Measurements from ENCODE around the gene OSBPL6. TPM values are rescaled to one million over a fixed set of nuclear protein-coding genes. Genes with fewer than 3 reads are reported as not detected.

OSBPL6 gene
- total RNA-seq, 1 experiment from 2014 or later = 11.6 TPM

- H3K27ac ChIP-seq (ENCODE audit: low read depth, low read length) = no peak overlapping the region
- no peaks in the 10 kb centered on the region for H3K9me3 ChIP-seq (ENCODE audit: control insufficient read depth in 1 of 2, insufficient read depth in 1 of 2, low read depth in 1 of 2, low read length in 2 of 2)
- no peak for ATAC-seq
- H3K79me2 ChIP-seq (ENCODE audit: insufficient read depth, low read length) = no peaks in the 10 kb centered on the region
- ChIA-PET CTCF (no interaction called here), RAD21 (ENCODE audit: low non-redundant PET in 1 of 2, low total read pairs in 2 of 2, uncharacterized antibody in 2 of 2, unreplicated experiment in 2 of 2) (no interaction called here), POLR2A (no interaction called here)
- BruUV-seq (replicated peaks) = no TSS peak
- H3K4me1 ChIP-seq (ENCODE audit: control insufficient read depth in 1 of 2, insufficient read depth in 2 of 2, low read length in 2 of 2) = no peaks in the 10 kb centered on the region
- intact Hi-C loops (cut with micrococcal nuclease) = no loop called here
- no peaks in the 10 kb centered on the region for H3K27me3 ChIP-seq (ENCODE audit: insufficient read depth, low read length)
- no peak overlapping the region for H2AFZ ChIP-seq (ENCODE audit: low read depth, low read length, poor library complexity, severe bottlenecking)
- H3K4me3 ChIP-seq (replicated peaks in 1 of 2; ENCODE audit: low read depth in 1 of 2, low read length in 2 of 2) = no peak overlapping the region
- no peaks in the 10 kb centered on the region for H3K9me2 ChIP-seq (ENCODE audit: insufficient read depth)
- no peaks in the 10 kb centered on the region for H3K36me3 ChIP-seq (ENCODE audit: control insufficient read depth in 1 of 2, insufficient read depth in 2 of 2, low read length in 2 of 2)
- DNase-seq (ENCODE audit: low read depth, low spot score) = no peak
- H3K4me2 ChIP-seq (ENCODE audit: low read length) = no peak overlapping the region
- TF ChIP-seq EZH2phosphoT487 (IDR thresholded peaks at IDR 0.05; ENCODE audit: borderline replicate concordance) (no peak), SIN3A (IDR thresholded peaks at IDR 0.05; ENCODE audit: low read depth) (no peak), MAX (IDR thresholded peaks at IDR 0.05) (no peak), YY1 (IDR thresholded peaks at IDR 0.05; ENCODE audit: extremely low read depth, insufficient replicate concordance, low read depth, low read length) (no peak), CBX3 (IDR thresholded peaks at IDR 0.05; ENCODE audit: low read depth) (no peak), FOSL1 (IDR thresholded peaks at IDR 0.05; ENCODE audit: low read depth) (no peak), REST (IDR thresholded peaks at IDR 0.05; ENCODE audit: low read depth) (no peak), ZNF274 (IDR thresholded peaks at IDR 0.05; ENCODE audit: low read depth, low read length) (no peak), CTCF (IDR thresholded peaks at IDR 0.05 in 2 of 3, conservative IDR thresholded peaks at IDR 0.05 in 1 of 3; ENCODE audit: borderline replicate concordance in 1 of 3, insufficient read depth in 1 of 3, low read depth in 2 of 3, low read length in 2 of 3) (no peak), SRF (IDR thresholded peaks at IDR 0.05; ENCODE audit: low read depth) (no peak), EGR1 (IDR thresholded peaks at IDR 0.05; ENCODE audit: low read depth) (no peak), ELF1 (IDR thresholded peaks at IDR 0.05; ENCODE audit: borderline replicate concordance, low read depth) (no peak), ZBTB33 (IDR thresholded peaks at IDR 0.05; ENCODE audit: extremely low read depth, insufficient replicate concordance, low read length) (no peak), RAD21 (IDR thresholded peaks at IDR 0.05; ENCODE audit: low read depth) (no peak), POLR2A (IDR thresholded peaks at IDR 0.05; ENCODE audit: borderline replicate concordance, extremely low read depth, insufficient read depth, insufficient read length) (no peak), EZH2 (IDR thresholded peaks at IDR 0.05) (no peak), ATF3 (IDR thresholded peaks at IDR 0.05) (no peak)
- H3K9ac ChIP-seq (ENCODE audit: low read length) = no peak overlapping the region
- H4K20me1 ChIP-seq (ENCODE audit: insufficient read depth) = no peaks in the 10 kb centered on the region
Observed at GRCh38 chr2:178269438-178270224, 75.3 kb downstream of the OSBPL6 start.

All from HCT116 (cell line).